K562 (cell line): Measurements from ENCODE around the gene SFRP2. TPM values are rescaled to one million over a fixed set of nuclear protein-coding genes. Genes with fewer than 3 reads are reported as not detected.

Source experiments
- ATAC-seq: fragments of 200-7000 bp; cut with Tn5 transposase; 3 replicates; pipeline ENCODE4 v1.9.1; 2020; ENCODE audit warnings: moderate library complexity
- BruUV-seq: library from RNA; stranded (reverse); fragments of 400-500 nt; replicated peaks from 2 replicates; lab custom pipeline; 2021; lab: Mats Ljungman, UMichigan
- CTCF ChIA-PET: fragments of 300-600 bp; formaldehyde crosslinking; extraction: SDS; loops from one replicate; lab custom pipeline; 2021; ENCODE audit warnings: low intra/inter-chr PET ratio; lab: Yijun Ruan, JAX
- POLR2A ChIA-PET: fragments of 300-600, 350-650 bp; sonication (Branson Sonifier 250); formaldehyde crosslinking; extraction: SDS; loops from one replicate; lab custom pipeline; 2021; ENCODE audit warnings: antibody characterized with exemption, inconsistent platforms; lab: Yijun Ruan, JAX
- DNase-seq, 4 experiments: peaks; one replicate each; pipeline versions ENCODE4 v3.0.0 to v3.0.0-alpha.2; 2011 to 2018; ENCODE audit warnings: low spot score in 3 of 4, mixed read lengths in 3 of 4; ENCODE audit errors: extremely low read depth in 1 of 4
- FAIRE-seq: peaks from 2 replicates; lab custom pipeline; 2011; peaks lifted over from hg19 to GRCh38; lab: Jason Lieb, UNC
- H2AFZ ChIP-seq: 2 replicates; pipeline ENCODE4 v1.6.0; 2011; ENCODE audit warnings: low read depth, low read length, control low read depth, inconsistent platforms
- H3K27ac ChIP-seq: fragments of 200-600 bp; 3 replicates; pipeline ENCODE4 v1.8.0; 2011; ENCODE audit warnings: low read depth, mild to moderate bottlenecking, control low read depth, inconsistent platforms, low read length, moderate library complexity, mixed read lengths; ENCODE audit errors: extremely low read depth
- H3K27me3 ChIP-seq, 2 experiments: fragments of 300-600 bp in 1 of 2; 2 replicates in 1 of 2; 3 replicates in 1 of 2; pipeline versions ENCODE4 v1.6.0 to v1.8.0; 2011; ENCODE audit warnings: inconsistent platforms in 2 of 2, low read length in 2 of 2, mild to moderate bottlenecking in 1 of 2, mixed read lengths in 1 of 2, moderate library complexity in 1 of 2; ENCODE audit not compliant: control insufficient read depth in 2 of 2, insufficient read depth in 2 of 2
- H3K36me3 ChIP-seq: fragments of 300-600 bp; 3 replicates; pipeline ENCODE4 v1.8.0; 2011; ENCODE audit warnings: mild to moderate bottlenecking, low read length, inconsistent platforms; ENCODE audit not compliant: control insufficient read depth, insufficient read depth
- H3K4me1 ChIP-seq, 2 experiments: fragments of 200-600 bp in 1 of 2; replicated peaks in 1 of 2; 2 replicates in 1 of 2; 3 replicates in 1 of 2; pipeline versions ENCODE4 v1.5.1 to v1.8.0; 2011; ENCODE audit warnings: inconsistent platforms in 2 of 2, low read length in 2 of 2, mild to moderate bottlenecking in 1 of 2, mixed read lengths in 1 of 2, moderate library complexity in 1 of 2; ENCODE audit not compliant: control insufficient read depth in 2 of 2, insufficient read depth in 2 of 2
- H3K4me2 ChIP-seq: 2 replicates; pipeline ENCODE4 v1.6.1; 2011; ENCODE audit warnings: low read length, control low read depth, inconsistent platforms, mixed read lengths; ENCODE audit not compliant: insufficient read depth
- H3K4me3 ChIP-seq: fragments of 200-600 bp; sonication (generic), shearing (Covaris generic); 2 replicates; pipeline ENCODE4 v1.5.1; 2016; ENCODE audit warnings: control low read depth, inconsistent platforms
- H3K79me2 ChIP-seq: fragments of 200-600 bp; 3 replicates; pipeline ENCODE4 v1.8.0; 2011; ENCODE audit warnings: low read length, inconsistent platforms; ENCODE audit not compliant: control insufficient read depth, insufficient read depth
- H3K9ac ChIP-seq, 2 experiments: 2 replicates each; pipeline versions ENCODE4 v1.6.0 to v1.6.1; 2011; ENCODE audit warnings: low read depth in 2 of 2, low read length in 2 of 2, control low read depth in 1 of 2, inconsistent platforms in 1 of 2, mild to moderate bottlenecking in 1 of 2, mixed read lengths in 1 of 2; ENCODE audit not compliant: insufficient read depth in 1 of 2
- H3K9me1 ChIP-seq: one replicate; pipeline ENCODE4 v1.6.0; 2011; ENCODE audit warnings: inconsistent platforms, mild to moderate bottlenecking, low read length, moderate library complexity; ENCODE audit not compliant: control insufficient read depth, insufficient read depth
- H3K9me3 ChIP-seq: replicated peaks from 2 replicates; pipeline ENCODE4 v1.5.1; 2011; ENCODE audit warnings: low read depth, low read length, inconsistent platforms; ENCODE audit not compliant: control insufficient read depth, insufficient read depth
- H4K20me1 ChIP-seq: replicated peaks from 2 replicates; pipeline ENCODE4 v1.6.1; 2011; ENCODE audit warnings: low read length, inconsistent platforms, mixed read lengths; ENCODE audit not compliant: control insufficient read depth, insufficient read depth
- FOXM1 ChIP-seq, 2 experiments: fragments of 450-650 bp in 1 of 2; sonication (generic) in 1 of 2; formaldehyde crosslinking in 1 of 2; IDR thresholded peaks; 2 replicates each; pipeline versions ENCODE4 v1.6.1 to v1.9.0; 2017 to 2022; ENCODE audit warnings: low read depth in 2 of 2, mild to moderate bottlenecking in 2 of 2, missing genetic modification reagents in 1 of 2, moderate library complexity in 1 of 2
- HNRNPH1 ChIP-seq: fragments of 200-400 bp; formaldehyde crosslinking; optimal IDR thresholded peaks from 2 replicates; pipeline ENCODE3; 2017; ENCODE audit warnings: low read depth, mild to moderate bottlenecking, low read length, moderate library complexity
- PRMT5 ChIP-seq: sonication (generic); formaldehyde crosslinking; IDR thresholded peaks from 2 replicates; pipeline ENCODE4 v1.5.0; 2020; ENCODE audit warnings: missing genetic modification reagents
- ZNF668 ChIP-seq: fragments of 250-450 bp; sonication (Bioruptor Pico); IDR thresholded peaks from 2 replicates; pipeline ENCODE4 v1.8.0; 2022; ENCODE audit warnings: mild to moderate bottlenecking, inconsistent platforms
- WGBS: fragments of 100-300 bp; shearing (Covaris generic); methylation state at CpG from one replicate; pipeline ENCODE4 v1.1.6; 2016; ENCODE audit warnings: low coverage, mixed read lengths; ENCODE audit not compliant: insufficient coverage; ENCODE audit errors: missing lambda C conversion rate; 5-methylcytosine and 5-hydroxymethylcytosine counted together
- in situ Hi-C: fragments of 300-500 bp; cut with MboI; formaldehyde crosslinking; loops from 4 replicates; pipeline ENCODE4 v1.15.0; 2018; ENCODE audit warnings: inconsistent platforms, mixed read lengths
- intact Hi-C: fragments of 100-400 bp; cut with micrococcal nuclease; formaldehyde crosslinking; loops from 2 replicates; pipeline ENCODE4 v1.14.2; 2022
- polyA plus RNA-seq, 8 experiments: library from polyadenylated mRNA; depleted of rRNA in 4 of 8; stranded (reverse) in 5 of 8; unstranded in 3 of 8; fragments of >200 nt; fragmentation: Nextera tagmentation in 2 of 8; fragmentation: Illumina TruSeq in 1 of 8; extraction: Ambion mirVana in 2 of 8; extraction: Trizol in 1 of 8; gene quantifications; 2 replicates each; pipeline versions ENCODE4 v1.2.1 to v1.2.3, GENCODE V29; 2011 to 2014; ENCODE audit warnings: inconsistent platforms in 1 of 8, missing spikeins in 1 of 8
- total RNA-seq, 7 experiments: library from RNA; depleted of rRNA in 6 of 7; stranded (reverse); fragments of >200 nt in 6 of 7; fragmentation: Illumina TruSeq in 2 of 7; extraction: Trizol in 2 of 7; gene quantifications; 2 replicates each; pipeline versions ENCODE4 v1.2.1 to v1.2.3, GENCODE V29; 2011 to 2021; ENCODE audit warnings: low replicate concordance in 1 of 7
- TF ChIP-seq, protein P1 (sequence below): fragments of 450-650 bp; IDR thresholded peaks from 2 replicates; pipeline ENCODE4 v1.6.1; 2017; ENCODE audit warnings: antibody characterized with exemption, mild to moderate bottlenecking

Gene SFRP2
- total and polyA plus RNA-seq, 9 of the 15 experiments (the other 6 are each of a cell fraction or from before 2014, with no cell fraction given), result 0.29 TPM; not detected in 8

DNA sequence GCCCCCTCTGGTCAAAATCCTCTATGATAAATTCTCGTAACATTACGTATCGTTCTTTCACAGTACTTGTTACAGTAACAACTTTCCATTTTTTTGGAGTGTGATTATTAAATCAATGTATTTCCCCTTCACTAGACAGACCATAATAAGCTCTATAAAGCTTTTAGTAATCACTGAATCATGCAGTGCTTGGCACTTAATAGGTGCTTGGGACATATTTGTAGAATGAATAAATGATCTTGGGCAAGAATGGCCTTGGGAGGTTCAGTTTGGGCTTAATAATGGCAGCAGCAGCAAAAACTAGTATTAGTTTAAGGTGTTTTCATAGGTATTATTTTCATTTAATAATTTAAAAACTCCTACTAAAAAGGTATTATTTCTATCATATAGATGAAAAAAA lies 33.4 kb upstream of the SFRP2 start:
- 0% methylated on average over 3 of the region's 3 CpGs for WGBS
- no peak overlapping the region for H3K4me2 ChIP-seq
- H3K79me2 ChIP-seq, result no peaks in the 10 kb centered on the region
- no peak overlapping the region for H3K9ac ChIP-seq
- intact Hi-C loops (no loop called here), in situ Hi-C loops (no loop called here)
- no peak overlapping the region for H3K27ac ChIP-seq
- H3K4me3 ChIP-seq, result no peak overlapping the region
- H3K9me1 ChIP-seq, result no peaks in the 10 kb centered on the region
- ChIA-PET CTCF (no interaction called here), POLR2A (no interaction called here)
- no peak for DNase-seq
- no TSS peak for BruUV-seq
- no peak overlapping the region for H2AFZ ChIP-seq
- no peaks in the 10 kb centered on the region for H3K27me3 ChIP-seq
- no peak for TF ChIP-seq ZNF668 (CRISPR knock-in tag)
- no peak for TF ChIP-seq PRMT5 (CRISPR knock-in tag)
- no peak for TF ChIP-seq FOXM1 (IDR thresholded peaks at IDR 0.05; ENCODE audit: low read depth)
- no peak for TF ChIP-seq FOXM1 (CRISPR knock-in tag; IDR thresholded peaks at IDR 0.05; ENCODE audit: low read depth)
- no peak for TF ChIP-seq HNRNPH1
- TF ChIP-seq, protein P1, sequence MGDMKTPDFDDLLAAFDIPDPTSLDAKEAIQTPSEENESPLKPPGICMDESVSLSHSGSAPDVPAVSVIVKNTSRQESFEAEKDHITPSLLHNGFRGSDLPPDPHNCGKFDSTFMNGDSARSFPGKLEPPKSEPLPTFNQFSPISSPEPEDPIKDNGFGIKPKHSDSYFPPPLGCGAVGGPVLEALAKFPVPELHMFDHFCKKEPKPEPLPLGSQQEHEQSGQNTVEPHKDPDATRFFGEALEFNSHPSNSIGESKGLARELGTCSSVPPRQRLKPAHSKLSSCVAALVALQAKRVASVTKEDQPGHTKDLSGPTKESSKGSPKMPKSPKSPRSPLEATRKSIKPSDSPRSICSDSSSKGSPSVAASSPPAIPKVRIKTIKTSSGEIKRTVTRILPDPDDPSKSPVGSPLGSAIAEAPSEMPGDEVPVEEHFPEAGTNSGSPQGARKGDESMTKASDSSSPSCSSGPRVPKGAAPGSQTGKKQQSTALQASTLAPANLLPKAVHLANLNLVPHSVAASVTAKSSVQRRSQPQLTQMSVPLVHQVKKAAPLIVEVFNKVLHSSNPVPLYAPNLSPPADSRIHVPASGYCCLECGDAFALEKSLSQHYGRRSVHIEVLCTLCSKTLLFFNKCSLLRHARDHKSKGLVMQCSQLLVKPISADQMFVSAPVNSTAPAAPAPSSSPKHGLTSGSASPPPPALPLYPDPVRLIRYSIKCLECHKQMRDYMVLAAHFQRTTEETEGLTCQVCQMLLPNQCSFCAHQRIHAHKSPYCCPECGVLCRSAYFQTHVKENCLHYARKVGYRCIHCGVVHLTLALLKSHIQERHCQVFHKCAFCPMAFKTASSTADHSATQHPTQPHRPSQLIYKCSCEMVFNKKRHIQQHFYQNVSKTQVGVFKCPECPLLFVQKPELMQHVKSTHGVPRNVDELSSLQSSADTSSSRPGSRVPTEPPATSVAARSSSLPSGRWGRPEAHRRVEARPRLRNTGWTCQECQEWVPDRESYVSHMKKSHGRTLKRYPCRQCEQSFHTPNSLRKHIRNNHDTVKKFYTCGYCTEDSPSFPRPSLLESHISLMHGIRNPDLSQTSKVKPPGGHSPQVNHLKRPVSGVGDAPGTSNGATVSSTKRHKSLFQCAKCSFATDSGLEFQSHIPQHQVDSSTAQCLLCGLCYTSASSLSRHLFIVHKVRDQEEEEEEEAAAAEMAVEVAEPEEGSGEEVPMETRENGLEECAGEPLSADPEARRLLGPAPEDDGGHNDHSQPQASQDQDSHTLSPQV, result no peak
- ATAC-seq, result no peak
- no peaks in the 10 kb centered on the region for H3K4me1 ChIP-seq
- H4K20me1 ChIP-seq, result no peaks in the 10 kb centered on the region
- H3K36me3 ChIP-seq, result no peaks in the 10 kb centered on the region
- H3K9me3 ChIP-seq, result no peaks in the 10 kb centered on the region
- no peak for FAIRE-seq
